HepG2 (cell line): ENCODE results near the gene AXIN1. TPM values are rescaled to one million over a fixed set of nuclear protein-coding genes. Genes with fewer than 3 reads are reported as not detected.
A peak's percentile ranks its signal among the peaks of the same experiment; 100 is the strongest.

Experiments used
- BRCA1 ChIP-seq: sonication (generic); formaldehyde crosslinking; IDR thresholded peaks from 2 replicates; pipeline ENCODE4 v1.4.0; 2020; ENCODE audit warnings: missing genetic modification reagents
- CAMTA2 ChIP-seq: sonication (generic); formaldehyde crosslinking; IDR thresholded peaks from 2 replicates; pipeline ENCODE4 v1.4.0; 2020; ENCODE audit warnings: mild to moderate bottlenecking, missing genetic modification reagents, borderline replicate concordance
- GMEB1 ChIP-seq: sonication (generic); formaldehyde crosslinking; IDR thresholded peaks from 2 replicates; pipeline ENCODE4 v1.5.1; 2020; ENCODE audit warnings: missing genetic modification reagents, mild to moderate bottlenecking, borderline replicate concordance
- ISL2 ChIP-seq: sonication (generic); formaldehyde crosslinking; IDR thresholded peaks from 2 replicates; pipeline ENCODE4 v1.5.0; 2020; ENCODE audit warnings: missing genetic modification reagents
- KAT2B ChIP-seq: fragments of 150-350 bp; IDR thresholded peaks from 2 replicates; pipeline ENCODE4 v1.6.1; 2014; ENCODE audit warnings: low read depth, low read length, borderline replicate concordance
- MXD1 ChIP-seq: sonication (generic); formaldehyde crosslinking; IDR thresholded peaks from 2 replicates; pipeline ENCODE4 v1.4.0; 2020; ENCODE audit warnings: mild to moderate bottlenecking, missing genetic modification reagents
- NFE2L1 ChIP-seq: sonication (generic); formaldehyde crosslinking; IDR thresholded peaks from 2 replicates; pipeline ENCODE4 v1.4.0; 2020; ENCODE audit warnings: missing genetic modification reagents, mild to moderate bottlenecking, borderline replicate concordance
- NR2C2 ChIP-seq: sonication (generic); formaldehyde crosslinking; IDR thresholded peaks from 2 replicates; pipeline ENCODE4 v1.4.0; 2020; ENCODE audit warnings: missing genetic modification reagents, mild to moderate bottlenecking, moderate library complexity, borderline replicate concordance
- NR2F6 ChIP-seq, 2 experiments: IDR thresholded peaks; 2 replicates each; pipeline ENCODE4 v1.6.1; 2016; ENCODE audit warnings: antibody characterized with exemption in 1 of 2, mild to moderate bottlenecking in 1 of 2
- RFXANK ChIP-seq: IDR thresholded peaks from 2 replicates; pipeline ENCODE4 v1.6.1; 2016
- SIX4 ChIP-seq: sonication (generic); formaldehyde crosslinking; IDR thresholded peaks from 2 replicates; pipeline ENCODE4 v1.4.0; 2020; ENCODE audit warnings: missing genetic modification reagents
- SOX13 ChIP-seq, 3 experiments: fragments of 450-650 bp in 1 of 3; sonication (generic) in 1 of 3; formaldehyde crosslinking in 1 of 3; IDR thresholded peaks in 2 of 3; conservative IDR thresholded peaks in 1 of 3; 2 replicates each; pipeline versions ENCODE4 v1.5.0 to v1.6.1; 2016 to 2020; ENCODE audit warnings: antibody characterized with exemption in 1 of 3, mild to moderate bottlenecking in 1 of 3, missing compliant biosample characterization in 1 of 3, missing genetic modification reagents in 1 of 3, moderate library complexity in 1 of 3
- TAF15 ChIP-seq: fragments of 200-400 bp; formaldehyde crosslinking; IDR thresholded peaks from one replicate; pipeline ENCODE4 v1.6.1; 2018; ENCODE audit warnings: mild to moderate bottlenecking, low read depth, low read length; ENCODE audit not compliant: poor library complexity, severe bottlenecking
- ZFX ChIP-seq: sonication (generic); formaldehyde crosslinking; IDR thresholded peaks from 2 replicates; pipeline ENCODE4 v1.4.0; 2020; ENCODE audit warnings: mild to moderate bottlenecking, low read depth, missing genetic modification reagents, moderate library complexity
- ZNF382 ChIP-seq: sonication (generic); formaldehyde crosslinking; IDR thresholded peaks from 2 replicates; pipeline ENCODE4 v1.5.0; 2020; ENCODE audit warnings: missing genetic modification reagents, mild to moderate bottlenecking, borderline replicate concordance
- ZNF430 ChIP-seq: sonication (generic); formaldehyde crosslinking; IDR thresholded peaks from 2 replicates; pipeline ENCODE4 v1.9.0; 2021; ENCODE audit warnings: mild to moderate bottlenecking, missing genetic modification reagents
- ZNF530 ChIP-seq: sonication (generic); formaldehyde crosslinking; IDR thresholded peaks from 2 replicates; pipeline ENCODE4 v1.5.0; 2020; ENCODE audit warnings: low read depth, mild to moderate bottlenecking, missing genetic modification reagents
- ZNF598 ChIP-seq: sonication (generic); formaldehyde crosslinking; IDR thresholded peaks from 2 replicates; pipeline ENCODE4 v1.5.1; 2020; ENCODE audit warnings: mild to moderate bottlenecking, missing genetic modification reagents, borderline replicate concordance
- ZNF713 ChIP-seq: sonication (generic); formaldehyde crosslinking; IDR thresholded peaks from 2 replicates; pipeline ENCODE4 v1.4.0; 2020; ENCODE audit warnings: mild to moderate bottlenecking, missing genetic modification reagents
- ZSCAN29 ChIP-seq: sonication (generic); formaldehyde crosslinking; conservative IDR thresholded peaks from 2 replicates; pipeline ENCODE4 v1.4.0; 2020; ENCODE audit warnings: mild to moderate bottlenecking, missing genetic modification reagents
- polyA plus RNA-seq, 8 experiments: library from polyadenylated mRNA; depleted of rRNA in 3 of 8; stranded (reverse) in 7 of 8; unstranded in 1 of 8; fragments of >200 nt; fragmentation: Illumina TruSeq in 4 of 8; extraction: Trizol in 4 of 8; gene quantifications; 2 replicates each; pipeline versions ENCODE4 v1.2.1 to v1.2.3, GENCODE V29; 2011 to 2016; ENCODE audit warnings: low read depth in 4 of 8, missing spikeins in 1 of 8, mixed read lengths in 1 of 8; ENCODE audit not compliant: insufficient read depth in 1 of 8
- total RNA-seq, 5 experiments: library from RNA; depleted of rRNA; stranded (reverse); fragments of >200 nt; fragmentation: Illumina TruSeq; extraction: Trizol; gene quantifications; 2 replicates each; pipeline ENCODE4 v1.2.3, GENCODE V29; 2016; ENCODE audit warnings: low read depth in 1 of 5
- TF ChIP-seq, protein P1 (sequence below): sonication (generic); formaldehyde crosslinking; IDR thresholded peaks from 2 replicates; pipeline ENCODE4 v1.4.0; 2020; ENCODE audit warnings: mild to moderate bottlenecking, missing genetic modification reagents
- TF ChIP-seq, protein P2 (sequence below): sonication (generic); formaldehyde crosslinking; IDR thresholded peaks from 2 replicates; pipeline ENCODE4 v1.9.0; 2021; ENCODE audit warnings: missing genetic modification reagents, mild to moderate bottlenecking, borderline replicate concordance
- TF ChIP-seq, protein P3 (sequence below): sonication (generic); formaldehyde crosslinking; IDR thresholded peaks from 2 replicates; pipeline ENCODE4 v1.8.0; 2022; ENCODE audit warnings: mild to moderate bottlenecking, missing genetic modification reagents, moderate library complexity

AXIN1 gene
- total and polyA plus RNA-seq, 2 of the 13 experiments (the other 11 are each of a cell fraction or from before 2014, with no cell fraction given): 24.0 to 26.0 TPM

GRCh38 chr16:359871-360697 lies 7.6 kb upstream of the AXIN1 start (continued):
- TF ChIP-seq, protein P1, sequence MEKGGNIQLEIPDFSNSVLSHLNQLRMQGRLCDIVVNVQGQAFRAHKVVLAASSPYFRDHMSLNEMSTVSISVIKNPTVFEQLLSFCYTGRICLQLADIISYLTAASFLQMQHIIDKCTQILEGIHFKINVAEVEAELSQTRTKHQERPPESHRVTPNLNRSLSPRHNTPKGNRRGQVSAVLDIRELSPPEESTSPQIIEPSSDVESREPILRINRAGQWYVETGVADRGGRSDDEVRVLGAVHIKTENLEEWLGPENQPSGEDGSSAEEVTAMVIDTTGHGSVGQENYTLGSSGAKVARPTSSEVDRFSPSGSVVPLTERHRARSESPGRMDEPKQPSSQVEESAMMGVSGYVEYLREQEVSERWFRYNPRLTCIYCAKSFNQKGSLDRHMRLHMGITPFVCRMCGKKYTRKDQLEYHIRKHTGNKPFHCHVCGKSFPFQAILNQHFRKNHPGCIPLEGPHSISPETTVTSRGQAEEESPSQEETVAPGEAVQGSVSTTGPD (CRISPR knock-in tag): 0 out of 2 replicates have a peak, but pooled peaks have one; percentile 34
- TF ChIP-seq ZNF598 (CRISPR knock-in tag) (no peak), ZFX (peak; percentile 87), ZNF530 (CRISPR knock-in tag) (no peak), NFE2L1 (no peak), ZNF382 (CRISPR knock-in tag) (no peak), ZNF713 (CRISPR knock-in tag) (no peak), ISL2 (CRISPR knock-in tag) (no peak), BRCA1 (CRISPR knock-in tag) (no peak), MXD1 (CRISPR knock-in tag) (0 out of 2 replicates have a peak, but pooled peaks have one; percentile 10), KAT2B (no peak), ZSCAN29 (CRISPR knock-in tag) (no peak), RFXANK (CRISPR knock-in tag) (no peak), TAF15 (no peak), NR2C2 (no peak), ZNF430 (CRISPR knock-in tag) (no peak), NR2F6 (IDR thresholded peaks at IDR 0.05) (no peak), NR2F6 (CRISPR knock-in tag; IDR thresholded peaks at IDR 0.05) (peak; percentile 59; the same call in 1 of the 2 replicates), GMEB1 (CRISPR knock-in tag) (0 out of 2 replicates have a peak, but pooled peaks have one; percentile 43), CAMTA2 (CRISPR knock-in tag) (0 out of 2 replicates have a peak, but pooled peaks have one; percentile 25), SOX13 (IDR thresholded peaks at IDR 0.05) (no peak), SOX13 (CRISPR knock-in tag; conservative IDR thresholded peaks at IDR 0.05 in 1 of 2, IDR thresholded peaks at IDR 0.05 in 1 of 2) (peak in 1 of 2 experiments; percentile 58; a peak in 1 of 4 replicates), SIX4 (CRISPR knock-in tag) (no peak)
- TF ChIP-seq, protein P2, sequence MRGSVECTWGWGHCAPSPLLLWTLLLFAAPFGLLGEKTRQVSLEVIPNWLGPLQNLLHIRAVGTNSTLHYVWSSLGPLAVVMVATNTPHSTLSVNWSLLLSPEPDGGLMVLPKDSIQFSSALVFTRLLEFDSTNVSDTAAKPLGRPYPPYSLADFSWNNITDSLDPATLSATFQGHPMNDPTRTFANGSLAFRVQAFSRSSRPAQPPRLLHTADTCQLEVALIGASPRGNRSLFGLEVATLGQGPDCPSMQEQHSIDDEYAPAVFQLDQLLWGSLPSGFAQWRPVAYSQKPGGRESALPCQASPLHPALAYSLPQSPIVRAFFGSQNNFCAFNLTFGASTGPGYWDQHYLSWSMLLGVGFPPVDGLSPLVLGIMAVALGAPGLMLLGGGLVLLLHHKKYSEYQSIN: no peak
- TF ChIP-seq, protein P3, sequence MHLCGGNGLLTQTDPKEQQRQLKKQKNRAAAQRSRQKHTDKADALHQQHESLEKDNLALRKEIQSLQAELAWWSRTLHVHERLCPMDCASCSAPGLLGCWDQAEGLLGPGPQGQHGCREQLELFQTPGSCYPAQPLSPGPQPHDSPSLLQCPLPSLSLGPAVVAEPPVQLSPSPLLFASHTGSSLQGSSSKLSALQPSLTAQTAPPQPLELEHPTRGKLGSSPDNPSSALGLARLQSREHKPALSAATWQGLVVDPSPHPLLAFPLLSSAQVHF (CRISPR knock-in tag): no peak
